Left lobe of liver (tissue), 2 donors: ENCODE results near the gene POC1A. TPM values are rescaled to one million over a fixed set of nuclear protein-coding genes. Genes with fewer than 3 reads are reported as not detected.
"Not testable (repeated sequence)": the region's sequence is repeated elsewhere in the genome, so short reads cannot be mapped to it uniquely, and the experiment has no call there.

Source experiments
- ATAC-seq: fragments of 200-7000 bp; cut with Tn5 transposase; one replicate; pipeline ENCODE4 v1.9.1; 2020; ENCODE audit warnings: mild to moderate bottlenecking, moderate library complexity
- DNase-seq: peaks from one replicate; pipeline ENCODE4 v3.0.0-alpha.2; 2020; ENCODE audit warnings: low spot score
- total RNA-seq: library from RNA; stranded (reverse); gene quantifications from one replicate; pipeline ENCODE4 v1.2.1, GENCODE V29; 2021
- donor health status: DM: no; HTN: no; CAD: no; lungs with moderate emphysema.
- donor health status: DM: no; HTN: yes; CAD: no.

The POC1A gene
- total RNA-seq, 1 donor from 2014 or later, result 2.1 TPM

DNA sequence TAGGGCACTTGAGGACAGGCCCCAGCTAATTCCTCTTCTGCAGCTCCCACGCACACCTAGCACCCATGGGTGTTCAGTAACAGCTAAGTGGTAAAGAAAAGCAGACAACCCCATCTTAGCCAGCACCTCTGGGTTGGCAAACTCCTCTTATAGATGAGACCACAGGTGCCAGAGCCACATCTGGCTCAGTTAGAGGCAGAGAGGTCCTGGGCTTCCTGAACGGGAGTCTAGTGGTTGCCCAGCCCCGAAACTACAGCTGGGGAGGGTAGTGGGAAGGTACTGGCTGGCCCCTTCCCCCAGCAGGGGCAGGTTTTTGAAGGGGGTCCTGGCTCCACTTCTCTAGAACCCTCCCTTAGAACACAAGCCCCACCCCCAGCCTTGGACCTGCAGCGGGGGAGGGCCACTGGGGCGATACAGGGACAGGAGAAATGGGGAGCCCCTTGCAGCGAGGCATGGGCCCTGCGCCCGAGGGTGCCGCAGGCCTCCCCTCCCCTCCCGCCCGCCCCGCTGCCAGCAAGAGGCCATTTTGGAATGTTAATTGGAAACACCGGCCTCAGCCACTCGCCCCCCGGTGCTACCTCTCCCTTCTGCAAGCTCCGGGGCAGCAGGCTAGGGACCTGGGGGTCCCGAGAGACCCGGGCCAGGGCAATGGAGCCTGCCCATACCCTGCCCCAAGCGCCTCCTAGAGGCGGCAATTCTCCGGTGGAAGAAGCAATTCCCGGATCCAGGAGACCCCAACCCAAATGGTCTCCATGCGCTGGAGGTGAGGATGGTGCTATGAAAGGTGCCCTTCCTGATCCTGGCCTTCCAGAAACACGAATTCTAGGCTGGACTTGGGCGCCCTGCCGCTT, 99.3 kb downstream of the POC1A start:
- DNase-seq, result no peak
- ATAC-seq, result no peak

DNA sequence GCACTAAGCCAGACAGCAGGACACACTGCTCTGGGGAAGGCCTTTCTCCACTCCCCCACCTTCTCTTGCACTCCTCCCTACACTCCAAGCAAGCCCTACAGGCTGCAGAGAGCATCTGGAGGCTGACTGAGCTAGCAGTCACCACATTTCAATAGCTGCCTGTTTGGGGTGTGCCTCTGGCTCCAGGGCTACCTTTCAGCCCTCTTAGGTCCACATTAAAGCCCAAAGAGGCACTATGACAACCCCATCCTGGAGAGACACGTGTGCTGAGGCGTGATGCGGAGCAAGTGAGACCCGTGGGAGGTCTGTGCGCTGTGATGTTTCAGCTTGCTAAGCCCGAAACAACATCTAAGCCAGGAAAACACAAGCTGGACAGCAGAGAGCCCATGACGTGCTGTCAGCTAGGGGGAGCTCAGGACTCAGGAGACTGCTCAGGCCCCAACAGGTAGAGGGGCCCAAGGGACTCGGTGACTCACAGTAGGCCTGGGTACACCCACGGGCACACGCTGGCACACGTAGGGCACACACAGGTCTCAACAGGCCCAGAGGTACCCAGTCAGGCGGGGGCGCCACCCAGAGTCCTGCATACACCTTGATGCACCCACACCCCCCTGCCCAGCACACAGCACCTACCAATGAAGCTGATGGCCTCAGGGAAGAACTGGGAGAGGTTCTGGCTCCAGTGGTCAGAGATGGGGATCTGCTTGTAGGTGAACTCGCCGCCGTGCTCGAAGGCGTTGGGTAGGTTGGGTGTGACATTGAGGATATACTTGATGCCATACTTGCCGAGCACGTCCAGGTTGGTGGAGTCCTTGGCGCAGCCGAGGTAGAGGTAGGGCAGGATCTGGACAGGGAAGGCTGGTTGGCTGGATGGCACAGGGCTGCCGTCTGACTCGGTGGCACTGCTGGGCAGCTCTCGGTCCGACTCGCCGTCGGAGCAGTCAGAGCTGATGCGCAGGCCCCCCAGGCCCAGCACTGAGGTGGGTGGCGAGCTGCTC, 100.6 kb downstream of the POC1A start:
- ATAC-seq (no peak), DNase-seq (no peak)

DNA sequence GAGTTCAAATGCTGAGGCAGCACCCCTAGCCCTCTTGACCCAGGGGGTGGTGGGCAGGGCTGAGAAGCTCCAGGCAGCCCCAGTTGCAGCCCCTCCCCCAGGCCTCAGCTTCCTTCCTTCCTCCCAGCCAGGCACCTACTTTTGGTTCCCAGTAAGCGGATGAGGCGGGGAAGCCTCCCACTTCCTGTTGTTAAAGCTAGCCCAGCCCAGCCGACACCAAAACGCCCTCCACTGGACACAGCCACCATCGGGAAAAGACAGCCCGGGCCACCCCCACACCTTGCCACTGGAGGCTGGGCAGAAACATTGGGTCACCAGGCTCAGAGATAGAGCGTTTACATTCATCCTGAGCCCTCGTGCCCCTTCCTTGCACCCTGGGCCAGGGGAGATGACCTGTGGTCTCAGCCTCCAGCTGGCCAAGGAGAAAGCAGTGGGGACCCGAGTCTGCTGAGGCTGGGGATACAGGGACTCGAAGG, 101.4 kb downstream of the POC1A start:
- ATAC-seq (peak; percentile 1), DNase-seq (peak; percentile 69)

DNA sequence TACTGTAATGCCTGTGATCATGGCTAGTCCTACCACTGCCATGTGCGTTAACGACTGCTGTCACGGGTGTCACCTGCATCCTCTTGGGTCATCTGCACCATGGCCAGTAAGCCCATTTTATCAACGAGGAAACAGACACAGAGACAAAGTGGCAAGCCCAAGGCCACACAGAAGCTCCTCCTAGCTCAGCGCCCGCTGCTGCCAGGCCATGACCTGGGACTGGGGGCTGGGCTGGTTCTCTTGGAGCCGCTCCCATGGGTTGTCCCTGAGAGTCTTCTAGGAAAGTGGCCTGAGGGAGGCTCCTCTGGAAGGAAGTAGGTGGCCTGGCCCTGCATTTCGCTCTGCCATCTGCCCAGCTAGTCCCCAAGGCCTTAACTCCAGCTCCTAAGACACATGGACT, 102.8 kb downstream of the POC1A start:
- DNase-seq, result no peak
- no peak for ATAC-seq

DNA sequence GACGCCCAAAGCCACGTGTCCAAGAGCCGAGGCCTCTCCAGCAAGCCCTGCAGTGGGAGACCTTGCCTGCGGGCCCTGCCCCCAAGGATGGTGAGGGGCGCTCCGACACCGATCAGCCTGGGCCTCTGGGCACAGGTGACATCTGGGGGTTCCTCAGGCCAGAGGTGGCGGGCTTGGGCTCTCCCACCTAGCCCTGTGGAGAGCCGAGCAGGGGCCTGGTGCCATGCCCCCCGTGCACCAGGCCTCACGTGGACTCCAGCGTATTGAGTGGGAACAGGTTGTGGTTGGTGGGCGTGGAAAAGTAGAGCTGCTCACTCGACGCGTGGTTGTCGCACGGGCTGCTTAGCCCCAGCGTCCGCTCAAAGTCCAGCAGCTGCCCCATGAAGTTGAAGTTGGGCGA, 103.7 kb downstream of the POC1A start:
- ATAC-seq, result no peak
- DNase-seq, result no peak

DNA sequence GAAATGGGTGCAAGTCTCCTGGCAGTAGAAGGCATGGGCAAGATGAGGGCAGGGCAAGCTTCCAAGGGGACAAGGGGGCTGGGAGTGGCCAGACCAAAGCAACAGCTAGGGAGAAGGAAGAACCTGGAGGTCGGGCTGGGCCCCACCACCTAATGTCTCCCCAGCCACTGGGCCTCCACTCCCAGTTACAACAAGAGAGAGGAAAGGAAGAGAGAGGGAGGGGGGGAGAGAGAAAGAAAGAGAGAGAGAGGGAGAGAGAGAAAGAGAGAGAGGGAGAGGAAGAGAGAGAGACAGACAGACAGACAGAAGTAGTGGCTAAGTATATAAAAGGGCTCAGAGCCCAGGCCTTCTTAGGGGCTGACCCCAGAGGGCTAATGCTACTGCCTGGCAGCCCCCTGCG, 104.7 kb downstream of the POC1A start:
- ATAC-seq, result no peak
- DNase-seq, result no peak

DNA sequence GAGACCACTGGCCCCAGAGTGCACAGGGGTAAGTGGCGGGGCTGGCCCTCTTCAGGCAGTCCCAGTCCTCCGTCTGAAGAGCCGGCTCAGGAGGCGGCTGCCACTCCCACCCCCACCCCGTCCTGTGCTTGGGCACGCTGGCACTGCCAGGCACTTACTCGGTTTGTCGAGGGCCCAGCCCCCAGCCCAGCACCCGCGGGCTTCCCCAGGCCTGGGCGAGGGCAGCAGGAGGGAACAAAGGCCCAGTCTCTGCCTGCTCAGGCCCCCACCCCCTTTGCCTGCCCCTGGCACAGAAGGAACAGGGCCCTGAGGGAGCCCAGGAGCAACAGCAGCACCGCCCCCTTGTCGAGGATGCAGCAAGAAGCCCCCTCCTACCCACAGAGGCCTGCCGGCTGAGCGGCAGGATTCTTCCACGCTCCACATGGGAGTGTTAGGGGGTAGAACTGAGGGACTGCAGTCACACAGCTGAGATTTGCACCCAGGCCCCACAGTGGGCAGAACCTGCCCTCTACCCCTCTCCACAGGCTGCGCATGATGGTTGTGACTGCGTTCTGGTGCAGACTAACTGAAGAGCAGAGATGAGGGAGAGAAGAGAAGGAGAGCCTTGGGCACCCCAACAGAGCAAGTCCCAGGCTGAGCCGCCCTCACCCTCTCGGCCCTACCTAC, 106.8 kb downstream of the POC1A start:
- DNase-seq (no peak), ATAC-seq (no peak)

DNA sequence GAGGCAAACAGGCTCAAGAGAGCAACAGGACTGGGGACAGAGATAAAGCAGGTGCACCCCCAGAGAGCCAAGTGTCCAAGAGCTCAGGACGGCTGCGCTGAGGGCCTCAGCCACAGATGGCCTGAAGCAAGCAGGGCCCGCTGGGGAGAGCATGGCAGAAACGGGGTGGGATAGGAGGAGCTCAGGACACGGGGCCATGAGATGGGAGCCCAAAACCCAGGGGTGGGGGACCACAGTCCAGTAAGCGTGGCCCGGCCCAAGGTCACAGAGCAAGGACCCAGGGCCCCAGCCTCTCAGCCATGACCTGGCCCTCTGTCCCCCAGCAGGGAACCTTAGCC, 107.4 kb downstream of the POC1A start:
- DNase-seq (no peak), ATAC-seq (no peak)

DNA sequence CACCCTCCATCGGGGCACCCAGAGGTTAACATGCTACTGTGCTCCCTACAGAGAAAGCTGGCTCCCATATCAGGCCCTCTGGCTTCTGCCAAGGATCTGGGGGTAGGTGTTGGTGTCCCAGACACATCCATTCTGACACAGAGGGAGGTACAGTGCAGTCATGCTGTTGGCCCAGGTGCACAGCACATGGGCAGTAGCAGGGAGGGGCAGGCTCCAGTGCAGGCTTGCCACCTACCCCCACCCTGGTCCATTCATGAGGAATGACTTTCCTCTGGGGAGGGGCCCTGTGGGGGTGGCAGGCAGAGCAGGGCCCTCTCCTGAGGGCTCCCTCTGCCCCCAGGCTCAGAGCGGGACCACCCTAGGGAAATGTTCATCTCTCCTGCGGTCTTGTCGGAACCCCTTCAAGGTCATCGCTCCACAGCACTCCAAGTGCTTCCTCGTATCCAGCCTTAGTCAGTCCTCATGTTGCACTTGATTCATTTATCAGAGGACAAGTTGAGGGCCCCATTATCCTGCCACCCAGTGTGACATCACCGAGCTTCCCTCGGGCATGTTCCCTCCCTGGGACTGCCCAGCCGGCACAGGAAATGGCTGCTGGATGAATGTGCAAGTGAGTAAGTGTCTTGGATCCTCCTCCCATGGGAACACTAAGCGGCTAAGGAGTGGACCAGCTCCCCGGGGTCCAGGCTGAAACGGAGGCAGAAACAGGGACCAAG, 107.9 kb downstream of the POC1A start:
- peak; percentile 19 for ATAC-seq
- DNase-seq, result no peak

DNA sequence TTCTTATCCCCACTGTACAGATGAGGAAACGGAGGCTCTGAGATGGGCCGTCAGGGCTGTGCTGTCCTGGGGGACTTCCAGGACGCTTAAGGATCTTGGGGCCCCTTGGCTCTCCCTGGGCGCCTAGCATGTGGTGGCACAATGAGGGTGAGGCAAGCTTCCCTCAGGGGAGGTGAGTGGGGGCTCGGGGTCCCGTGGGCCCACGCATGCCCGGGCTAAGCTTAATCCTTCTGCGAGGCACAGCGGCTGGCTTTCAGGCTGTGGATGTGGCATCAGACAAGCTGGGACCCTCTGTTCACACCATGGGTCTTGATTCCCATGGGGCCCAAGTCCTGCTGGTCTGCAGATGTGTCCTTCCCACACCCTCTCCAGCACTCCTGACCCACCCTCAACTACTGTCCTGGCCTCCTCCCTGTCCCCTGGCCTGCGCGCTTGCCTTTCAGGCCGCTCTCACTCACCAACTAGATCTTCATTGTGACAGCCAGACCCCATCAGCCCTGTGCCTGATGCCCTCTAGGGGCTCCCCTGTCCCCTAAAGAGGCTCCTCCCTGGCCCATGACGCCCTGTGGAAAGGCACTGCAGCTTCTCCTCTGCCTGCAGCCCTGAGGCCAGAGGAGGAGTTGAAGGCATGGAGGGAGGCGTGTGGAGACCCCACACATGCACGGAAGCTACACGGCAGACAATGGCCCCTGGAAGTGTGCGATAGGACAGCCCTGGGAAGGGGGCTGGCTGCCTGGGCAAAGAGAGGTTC, 109.2 kb downstream of the POC1A start:
- ATAC-seq, result no peak
- no peak for DNase-seq

DNA sequence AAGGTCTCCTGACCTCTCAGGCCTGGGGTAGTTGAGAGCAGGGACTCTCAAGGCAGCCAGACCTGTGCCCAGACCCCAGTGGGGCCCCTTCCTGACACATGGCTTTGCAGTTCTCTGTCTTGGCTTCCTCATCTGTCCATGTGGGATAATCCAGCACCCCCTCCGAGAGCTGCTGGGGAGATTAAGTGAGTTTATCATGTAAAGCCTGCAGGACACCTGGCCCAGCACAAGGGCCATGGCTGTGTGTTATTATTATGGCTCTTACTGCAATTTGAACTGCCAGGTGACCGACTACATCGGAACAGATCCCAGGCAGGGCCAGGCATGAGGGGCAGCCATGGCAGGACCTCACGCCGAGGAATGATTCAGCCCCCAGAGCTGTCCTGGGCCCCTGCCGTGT, 110.5 kb downstream of the POC1A start:
- no peak for ATAC-seq

DNA sequence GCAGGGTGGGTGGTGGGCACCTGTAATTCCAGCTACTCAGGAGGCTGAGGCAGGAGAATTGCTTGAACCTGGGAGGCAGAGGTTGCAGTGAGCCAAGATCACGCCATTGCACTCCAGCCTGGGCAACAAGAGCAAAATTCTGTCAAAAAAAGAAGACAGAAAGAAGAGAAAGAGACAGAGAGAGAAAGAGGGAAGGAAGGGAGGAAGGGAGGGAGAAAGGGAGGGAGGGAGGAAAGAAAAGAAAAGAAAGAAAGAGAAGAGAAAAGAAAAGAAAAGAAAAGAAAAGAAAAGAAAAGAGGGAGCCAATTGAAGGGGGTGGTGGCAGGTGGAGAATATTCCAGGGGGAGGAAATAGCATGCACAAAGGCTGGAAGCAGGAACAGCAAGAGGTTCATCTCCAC, 111.2 kb downstream of the POC1A start:
- ATAC-seq, result not testable (repeated sequence)

More for the DNA sequence above, 110.5 kb downstream of the POC1A start:
- no peak for DNase-seq

DNA sequence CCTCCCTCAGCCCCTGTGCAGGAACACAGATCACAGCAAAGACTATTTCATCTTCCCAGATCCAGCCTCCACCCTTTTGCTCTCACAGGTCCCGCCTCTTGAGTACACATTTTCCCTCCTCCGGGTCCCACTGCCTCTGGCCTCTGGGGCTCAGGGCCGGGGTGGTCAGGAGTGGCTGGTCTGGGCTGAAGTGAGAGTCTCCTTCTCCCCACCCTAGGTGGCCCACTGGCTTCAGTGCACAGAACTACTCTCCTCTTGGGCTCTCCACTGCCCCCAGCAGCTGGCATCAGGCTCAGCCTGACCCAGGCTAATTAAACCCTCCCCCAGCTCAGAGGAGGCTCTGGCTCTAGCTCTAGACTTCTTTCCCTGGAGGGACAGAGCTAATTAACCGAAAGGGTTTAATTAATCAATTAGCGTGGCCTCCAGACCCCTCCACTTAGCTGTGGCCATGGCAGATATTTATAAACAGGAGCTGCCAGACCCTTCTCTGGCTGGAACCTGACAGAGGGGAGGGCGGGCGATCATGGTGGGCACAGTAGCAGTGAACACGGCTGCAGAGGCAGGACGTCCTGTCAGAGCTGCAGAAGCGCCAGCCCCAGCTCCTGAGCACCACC, 113.0 kb downstream of the POC1A start:
- no peak for ATAC-seq
- DNase-seq, result no peak

More for the DNA sequence above, 111.2 kb downstream of the POC1A start:
- DNase-seq, result not testable (repeated sequence)

DNA sequence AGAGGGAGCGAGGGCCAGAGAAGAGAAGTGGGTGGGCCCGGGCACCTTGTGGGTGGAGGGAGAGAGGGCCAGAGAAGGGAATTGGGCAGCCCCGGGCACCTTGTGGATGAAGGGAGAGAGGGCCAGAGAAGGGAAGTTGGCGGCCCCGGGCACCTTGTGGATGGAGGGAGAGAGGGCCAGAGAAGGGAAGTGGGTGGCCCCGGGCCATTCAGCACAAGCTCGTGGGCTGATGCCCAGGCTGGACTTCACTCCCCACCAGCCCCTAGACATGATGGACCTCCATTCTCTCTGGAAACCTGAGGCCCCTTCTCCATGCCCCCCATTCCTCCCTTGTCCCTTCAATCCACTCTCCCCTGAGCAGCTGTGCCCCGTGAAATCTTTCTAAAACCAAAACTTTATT, 113.6 kb downstream of the POC1A start:
- DNase-seq, result no peak
- no peak for ATAC-seq

DNA sequence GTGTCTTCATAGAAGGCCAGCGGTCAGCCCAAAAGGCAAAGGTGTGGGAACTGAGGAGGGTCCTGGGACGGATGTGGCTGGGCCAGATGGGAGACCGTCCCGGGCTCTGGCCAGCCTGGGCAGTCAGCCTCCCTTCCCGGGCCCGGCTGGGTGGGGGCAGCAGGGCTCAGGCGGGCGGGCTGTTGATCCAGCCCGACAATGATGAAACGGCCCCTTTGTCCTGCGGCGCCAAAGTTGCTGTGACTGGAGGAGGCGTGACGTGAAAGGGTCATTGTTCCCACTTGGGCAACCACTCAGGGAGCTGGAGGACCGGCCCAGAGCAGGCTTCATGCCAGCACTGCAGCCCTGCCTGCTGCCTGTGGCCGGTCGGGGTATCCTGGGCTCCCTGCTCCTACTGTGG, 114.4 kb downstream of the POC1A start:
- ATAC-seq (peak; percentile 92), DNase-seq (peak; percentile 82)

DNA sequence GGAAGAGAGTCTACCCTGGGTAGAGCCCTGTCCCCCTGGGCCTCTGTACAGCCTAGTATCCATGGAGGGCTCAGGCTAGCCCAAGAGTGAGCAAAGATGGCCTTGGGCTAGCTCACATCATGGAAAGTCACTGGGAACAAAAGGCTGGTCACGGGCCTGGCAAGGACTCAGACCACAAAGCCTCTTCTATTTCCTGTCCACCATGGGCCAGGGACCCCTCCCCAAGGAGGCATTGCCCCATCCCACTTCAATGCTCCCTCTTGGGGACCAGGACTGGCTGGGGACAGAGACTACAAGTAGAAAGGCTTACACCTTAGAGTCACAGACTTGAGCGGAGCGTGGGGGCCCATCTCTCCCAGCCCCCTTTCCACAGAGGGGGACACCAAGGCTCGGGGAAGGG, 114.8 kb downstream of the POC1A start:
- ATAC-seq, result no peak
- no peak for DNase-seq

DNA sequence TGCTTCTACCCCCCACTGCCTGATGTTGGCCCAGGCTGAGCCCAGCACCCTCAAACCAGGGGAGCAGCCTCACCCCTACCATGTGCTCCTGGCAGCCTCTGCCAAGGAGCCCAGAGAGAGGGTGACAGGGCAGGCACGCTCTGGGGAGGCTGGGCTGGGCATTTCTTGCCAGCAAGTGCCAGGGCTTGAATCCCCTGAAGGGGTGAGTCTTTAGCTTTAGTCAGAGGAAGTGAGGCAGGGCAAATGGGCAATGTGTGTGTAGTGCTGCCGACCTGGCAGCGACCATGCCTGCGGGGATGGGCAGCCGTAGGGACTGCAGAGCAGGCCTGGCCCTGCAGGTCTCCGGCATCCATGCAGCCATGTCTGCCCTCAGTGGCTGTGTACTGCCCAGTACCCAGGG, 116.0 kb downstream of the POC1A start:
- ATAC-seq (no peak), DNase-seq (no peak)

DNA sequence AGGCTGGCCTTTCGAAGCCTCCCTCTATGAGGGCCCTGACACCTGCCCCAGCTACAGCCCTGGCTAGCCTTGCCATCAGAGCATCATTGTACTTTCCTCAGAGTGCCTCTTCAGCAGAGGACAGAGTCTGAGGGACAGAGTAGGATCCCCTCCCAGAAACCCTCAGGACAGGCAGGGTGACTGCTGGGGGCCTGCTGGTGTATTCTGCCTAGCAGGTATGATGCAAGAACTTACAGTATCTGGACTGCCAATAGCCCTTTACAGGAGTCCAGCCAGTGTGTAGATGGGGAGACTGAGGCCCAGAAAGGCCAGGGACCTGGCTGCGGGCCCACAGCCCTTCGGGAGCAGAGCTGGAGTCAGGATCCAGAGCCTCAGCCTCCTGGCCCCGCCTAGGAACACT, 116.9 kb downstream of the POC1A start:
- DNase-seq (no peak), ATAC-seq (no peak)

DNA sequence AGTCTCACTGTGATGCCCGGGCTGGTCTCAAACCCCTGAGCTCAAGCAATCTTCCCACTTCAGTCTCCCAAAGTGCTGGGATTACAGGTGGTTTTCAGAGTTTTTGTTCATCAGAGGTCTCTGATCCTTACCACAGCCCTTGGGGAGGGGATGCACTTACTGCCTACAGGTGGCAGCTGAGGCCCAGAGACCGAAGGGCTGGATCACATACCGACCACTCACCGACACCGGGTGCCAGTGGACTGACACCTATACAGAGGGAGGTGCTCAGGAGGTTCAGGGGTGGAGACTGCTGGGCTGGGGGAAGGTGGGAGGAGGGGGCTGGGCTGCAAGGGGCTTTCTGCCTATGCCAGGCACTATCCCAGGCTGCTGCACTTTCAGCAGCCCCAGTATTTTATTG, 117.4 kb downstream of the POC1A start:
- ATAC-seq, result no peak
- no peak for DNase-seq
